Cardiac septum (tissue), 1 donor: ENCODE results near the gene EIF4G3. TPM values are rescaled to one million over a fixed set of nuclear protein-coding genes. Genes with fewer than 3 reads are reported as not detected.
"Not testable (repeated sequence)": the region's sequence is repeated elsewhere in the genome, so short reads cannot be mapped to it uniquely, and the experiment has no call there.

Experiments
- DNase-seq: peaks from one replicate; pipeline ENCODE4 v3.0.0-alpha.2; 2020; ENCODE audit warnings: low spot score
- intact Hi-C: fragments of 100-400 bp; cut with DNase I; formaldehyde crosslinking; loops from one replicate; pipeline ENCODE4 v1.14.0; 2022
- total RNA-seq: library from RNA; stranded (reverse); fragmentation: NEBNext Ultra II Directional; extraction: Animal tissue kit (Norgen Biotek cat#: 25700); gene quantifications from one replicate; pipeline ENCODE4 v1.2.1, GENCODE V29; 2021
- donor health status: DM: no; HTN: no; CAD: no.

Gene EIF4G3
- total RNA-seq, 1 donor from 2014 or later = 45.6 TPM

DNA sequence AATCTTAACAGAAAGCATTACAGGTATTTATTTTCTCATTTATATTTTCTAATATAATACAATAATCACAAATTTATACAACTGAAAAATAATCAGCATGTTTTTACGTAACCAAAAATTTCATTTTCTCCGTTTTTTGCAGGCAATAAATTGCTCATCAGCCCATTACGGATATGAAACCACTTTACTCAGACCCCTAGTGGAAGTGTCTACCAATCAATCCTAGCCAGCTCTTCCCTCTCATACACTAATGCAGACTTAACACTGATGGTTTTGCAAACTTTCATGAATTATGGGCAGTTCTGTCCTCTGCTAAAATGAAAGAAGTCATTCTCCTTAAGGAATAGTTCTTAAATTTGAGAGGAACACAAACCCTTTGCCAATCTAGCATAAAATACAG is 124.7 kb downstream of the EIF4G3 start:
- DNase-seq = no peak
- intact Hi-C loops = no loop called here

DNA sequence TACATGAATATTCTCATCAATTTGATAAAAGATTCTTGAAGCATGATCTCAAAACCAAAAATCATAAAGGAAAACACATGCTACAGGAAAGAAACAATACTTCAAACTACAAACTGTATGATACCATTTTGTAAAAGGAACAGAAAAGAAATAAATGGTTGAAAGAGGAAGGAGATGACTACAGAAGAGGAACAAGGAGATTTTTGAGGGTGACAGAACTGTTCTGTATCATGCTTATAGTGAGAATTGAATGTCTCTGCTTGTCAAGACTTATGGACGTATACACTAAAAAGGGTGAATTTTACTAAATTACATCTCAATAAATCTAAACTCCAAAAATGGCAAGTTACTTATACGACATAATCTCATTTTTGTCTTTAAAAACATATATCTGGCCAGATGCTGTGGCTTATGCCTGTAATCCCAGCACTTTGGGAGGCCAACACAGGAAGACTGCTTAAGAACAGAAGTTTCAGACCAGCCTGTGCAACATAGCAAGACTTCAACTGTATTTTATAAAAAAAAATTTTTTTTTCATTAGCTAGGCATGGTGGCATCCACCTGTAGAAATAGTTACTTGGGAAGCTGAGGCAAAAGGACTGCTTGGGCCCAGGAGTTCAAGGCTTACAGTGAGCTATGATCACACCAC is 125.4 kb downstream of the EIF4G3 start:
- intact Hi-C loops = no loop called here
- DNase-seq = no peak

DNA sequence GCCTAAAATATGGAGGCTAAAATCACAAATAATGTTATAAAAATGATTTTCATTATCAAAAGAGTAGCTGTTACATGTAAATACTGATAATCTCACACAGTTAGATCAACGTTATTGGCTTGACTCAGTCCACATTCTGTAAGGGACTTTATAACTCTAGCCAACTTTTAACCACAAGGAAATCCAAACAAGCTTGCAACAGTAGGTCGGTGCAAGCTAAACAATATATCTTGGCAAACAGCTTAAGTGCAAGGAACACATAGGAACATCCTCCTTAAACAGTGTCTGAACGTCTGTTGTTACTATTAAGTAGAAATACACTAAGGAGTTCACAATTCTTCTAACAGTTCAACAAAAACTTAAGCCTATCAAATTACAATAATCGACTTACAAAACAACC is 126.7 kb downstream of the EIF4G3 start:
- intact Hi-C loops = no loop called here
- no peak for DNase-seq

DNA sequence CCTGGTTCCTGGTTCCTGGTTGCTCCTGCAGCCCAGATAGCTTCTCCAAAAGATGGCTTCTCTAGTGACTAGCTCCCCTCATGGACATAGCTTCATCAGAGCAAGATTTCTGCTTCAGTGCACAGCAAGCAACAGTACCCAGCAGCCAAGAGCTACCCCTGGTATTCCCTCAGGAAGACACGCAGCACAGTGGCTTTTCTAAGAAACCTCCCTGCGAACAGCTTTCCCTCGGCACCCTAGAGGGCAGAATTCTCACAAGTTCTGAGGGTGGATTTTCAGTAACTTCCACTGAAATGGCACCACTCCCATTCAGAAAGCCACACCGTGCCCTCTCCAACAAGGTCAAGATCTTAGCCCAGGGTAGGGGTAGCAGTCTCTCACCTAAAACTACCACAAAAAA is 128.2 kb downstream of the EIF4G3 start:
- intact Hi-C loops = no loop called here
- no peak for DNase-seq

DNA sequence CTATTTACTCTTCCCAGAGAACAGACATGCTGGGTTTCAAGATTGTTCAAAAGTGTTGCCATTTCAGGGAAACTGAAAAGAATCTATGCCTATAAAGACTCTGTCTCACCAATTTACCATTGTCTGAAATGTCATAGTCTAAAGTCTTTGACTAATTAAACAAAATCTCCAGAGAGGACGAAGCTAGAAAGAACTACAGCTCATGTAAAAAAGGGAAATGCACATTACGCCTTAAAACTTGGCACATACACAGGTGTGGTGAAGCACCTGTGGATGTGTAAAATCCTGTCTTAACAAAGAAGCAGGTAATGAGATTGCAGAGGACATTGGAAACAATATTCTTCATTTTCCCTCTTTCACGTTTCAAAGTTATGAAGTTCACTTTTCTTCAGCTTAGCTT is 130.6 kb downstream of the EIF4G3 start:
- DNase-seq = no peak
- intact Hi-C loops = no loop called here

- no peak for DNase-seq
- intact Hi-C loops = no loop called here
These were observed 131.3 kb downstream of the EIF4G3 start for GRCh38 chr1:21045351-21045750.

DNA sequence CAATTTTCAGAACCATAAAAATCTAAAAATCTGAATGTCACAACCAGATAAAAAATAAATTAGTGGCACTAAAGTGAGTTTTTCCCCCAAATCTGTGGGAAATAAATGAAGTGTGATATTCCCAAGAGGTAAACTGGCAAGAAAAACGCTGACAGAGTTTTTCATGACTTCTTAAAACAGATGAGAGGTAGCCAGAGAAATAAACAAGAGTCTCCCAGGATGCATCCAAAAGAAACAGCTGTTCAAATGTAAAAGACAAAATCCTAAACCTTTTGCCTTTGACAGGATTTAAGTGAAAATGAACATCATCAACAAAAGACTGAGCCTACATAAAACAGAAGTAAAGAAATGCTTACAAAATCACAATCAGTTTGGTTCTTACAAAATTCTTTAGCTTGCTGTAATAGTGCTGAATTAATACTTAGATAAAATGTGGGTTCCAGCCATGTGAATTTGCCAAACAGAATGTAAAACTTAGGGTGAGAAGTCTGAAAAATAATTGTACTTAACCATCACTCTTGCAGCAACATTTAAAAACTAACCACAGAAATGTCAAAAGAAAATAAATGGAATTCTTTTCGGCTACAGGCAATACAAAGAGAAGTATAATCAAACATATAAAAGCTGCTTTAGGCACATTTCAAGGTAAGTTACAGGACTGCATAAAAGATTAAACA is 133.6 kb downstream of the EIF4G3 start:
- no peak for DNase-seq

DNA sequence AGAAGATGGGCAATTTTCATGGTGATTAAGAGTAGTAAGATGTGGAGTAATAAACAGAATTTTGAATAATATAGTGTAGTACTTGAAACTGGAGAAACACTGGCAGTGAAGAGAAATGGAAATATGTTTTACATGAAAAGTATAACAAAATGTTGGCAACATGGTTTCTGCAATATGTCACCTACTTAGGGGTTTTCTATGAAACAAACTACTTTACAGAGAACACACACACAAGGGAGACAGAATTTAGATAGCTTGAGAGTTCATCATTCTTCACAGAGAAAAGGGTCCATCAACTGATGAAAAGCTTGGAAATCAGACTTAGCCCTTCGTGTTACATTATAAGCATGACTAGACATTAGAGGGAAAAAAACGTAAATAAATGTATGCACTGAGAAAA is 135.2 kb downstream of the EIF4G3 start:
- DNase-seq = no peak

More for the DNA sequence above, 133.6 kb downstream of the EIF4G3 start:
- intact Hi-C loops = no loop called here

DNA sequence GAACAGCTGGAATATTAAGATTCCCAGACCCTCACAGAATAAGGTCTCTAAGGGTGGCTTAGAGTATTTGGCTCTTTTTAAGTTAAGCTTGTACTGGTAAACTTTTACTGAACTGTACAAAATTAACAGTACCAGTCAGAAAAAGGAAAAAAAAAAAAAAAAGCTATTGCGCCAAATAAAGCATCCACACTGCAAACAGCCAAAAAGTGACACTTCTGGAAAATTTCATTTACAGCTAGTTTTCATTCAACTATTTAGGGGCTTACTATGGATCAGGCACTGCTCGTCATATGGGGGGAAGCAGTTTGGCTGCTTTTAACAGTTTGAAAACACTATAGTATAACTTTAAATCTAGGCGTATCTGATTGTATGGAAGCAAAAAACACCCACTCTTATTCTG is 139.6 kb downstream of the EIF4G3 start:
- intact Hi-C loops = no loop called here
- no peak for DNase-seq

More for the DNA sequence above, 135.2 kb downstream of the EIF4G3 start:
- intact Hi-C loops = no loop called here

- intact Hi-C loops = no loop called here
- no peak for DNase-seq
These were observed 140.9 kb downstream of the EIF4G3 start for GRCh38 chr1:21035794-21036193.

- peak; percentile 80 for DNase-seq
- intact Hi-C loops = no loop called here
These were observed 141.7 kb downstream of the EIF4G3 start for GRCh38 chr1:21034725-21035628.

- intact Hi-C loops = no loop called here
These were observed 144.0 kb downstream of the EIF4G3 start for GRCh38 chr1:21032741-21033140.

DNA sequence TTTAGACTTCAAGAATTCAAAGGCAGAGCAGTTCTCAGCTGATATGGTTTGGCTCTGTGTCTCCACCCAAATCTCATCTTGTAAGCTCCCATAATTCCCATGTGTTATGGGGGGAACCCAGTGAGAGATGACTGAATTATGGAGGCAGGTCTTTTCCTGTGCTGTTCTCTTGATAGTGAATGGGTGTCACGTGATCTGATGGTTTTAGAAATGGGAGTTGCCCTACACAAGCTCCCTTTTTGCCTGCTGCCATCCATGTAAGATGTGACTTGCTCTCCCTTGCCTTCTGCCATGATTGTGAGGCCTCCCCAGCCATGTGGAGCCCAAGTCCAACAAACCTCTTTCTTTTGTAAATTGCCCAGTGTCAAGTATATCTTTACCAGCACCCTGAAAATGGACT is 146.5 kb downstream of the EIF4G3 start:
- DNase-seq = no peak
- intact Hi-C loops = no loop called here

More at GRCh38 chr1:21032741-21033140, 144.0 kb downstream of the EIF4G3 start:
- no peak for DNase-seq

DNA sequence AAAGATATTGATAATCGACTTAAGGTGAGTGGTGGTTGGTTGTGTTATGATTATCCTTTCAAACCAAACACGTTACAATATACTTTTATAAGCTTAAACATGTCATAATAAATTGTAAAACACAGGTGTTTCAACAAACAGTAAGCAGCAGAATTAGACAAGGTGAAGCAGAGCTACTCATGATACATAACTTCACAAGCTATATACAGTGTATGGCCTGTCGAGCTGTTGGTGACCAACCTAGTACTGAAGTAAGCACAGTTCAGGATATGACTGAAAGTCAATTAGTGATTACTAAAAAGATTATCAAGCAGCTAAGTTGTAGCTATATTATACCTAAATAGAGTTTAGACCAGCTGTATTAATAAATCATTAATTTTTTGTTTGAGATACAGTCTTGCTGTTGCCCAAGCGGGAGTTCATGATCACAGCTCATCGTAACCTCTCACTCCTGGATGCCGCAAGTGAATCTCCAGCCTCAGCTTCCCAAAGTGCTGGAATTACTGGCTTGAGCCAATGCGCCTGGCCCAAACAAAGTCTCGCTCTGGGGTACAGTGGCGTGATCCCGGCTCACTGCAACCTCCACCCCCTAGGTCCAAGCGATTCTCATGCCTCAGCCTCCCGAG is 148.1 kb downstream of the EIF4G3 start:
- intact Hi-C loops = no loop called here
- no peak for DNase-seq

DNA sequence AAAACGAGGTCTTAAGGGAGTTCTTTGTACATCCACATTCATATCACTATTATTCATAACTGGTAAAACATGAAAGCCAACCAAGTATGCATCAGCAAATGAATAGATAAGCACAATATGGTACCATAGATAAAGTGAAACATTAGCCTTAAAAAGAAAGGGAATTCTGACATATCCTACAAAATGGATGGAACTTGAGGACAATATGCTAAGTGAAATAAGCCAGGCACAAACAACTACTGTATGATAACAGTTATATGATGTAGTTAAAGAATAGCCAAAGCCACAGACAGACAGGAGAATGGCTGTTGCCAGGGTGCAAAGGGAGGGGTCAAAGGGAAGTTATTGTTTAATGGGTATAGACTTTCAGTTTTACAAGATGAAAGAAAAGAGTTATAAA is 148.9 kb downstream of the EIF4G3 start:
- no peak for DNase-seq
- intact Hi-C loops = no loop called here

DNA sequence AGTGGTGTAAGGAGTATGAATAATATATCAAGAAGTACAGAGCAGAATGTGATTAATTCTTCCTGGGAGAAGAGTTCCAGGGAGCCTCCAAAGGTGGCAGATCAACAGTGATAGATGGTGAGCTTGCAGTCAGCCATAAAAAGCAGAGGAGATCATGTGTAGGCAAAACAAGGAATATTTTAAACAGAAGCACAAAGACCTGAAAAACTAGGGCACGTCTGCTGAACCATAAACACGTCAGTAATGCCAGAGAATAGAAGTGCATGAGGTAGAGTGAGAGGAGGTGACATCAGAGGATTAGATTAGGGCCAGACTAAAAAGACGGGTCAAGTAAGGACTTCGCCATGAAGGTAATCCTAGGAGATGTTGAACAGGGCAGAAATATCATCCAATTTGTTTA is 151.8 kb downstream of the EIF4G3 start:
- intact Hi-C loops = no loop called here

DNA sequence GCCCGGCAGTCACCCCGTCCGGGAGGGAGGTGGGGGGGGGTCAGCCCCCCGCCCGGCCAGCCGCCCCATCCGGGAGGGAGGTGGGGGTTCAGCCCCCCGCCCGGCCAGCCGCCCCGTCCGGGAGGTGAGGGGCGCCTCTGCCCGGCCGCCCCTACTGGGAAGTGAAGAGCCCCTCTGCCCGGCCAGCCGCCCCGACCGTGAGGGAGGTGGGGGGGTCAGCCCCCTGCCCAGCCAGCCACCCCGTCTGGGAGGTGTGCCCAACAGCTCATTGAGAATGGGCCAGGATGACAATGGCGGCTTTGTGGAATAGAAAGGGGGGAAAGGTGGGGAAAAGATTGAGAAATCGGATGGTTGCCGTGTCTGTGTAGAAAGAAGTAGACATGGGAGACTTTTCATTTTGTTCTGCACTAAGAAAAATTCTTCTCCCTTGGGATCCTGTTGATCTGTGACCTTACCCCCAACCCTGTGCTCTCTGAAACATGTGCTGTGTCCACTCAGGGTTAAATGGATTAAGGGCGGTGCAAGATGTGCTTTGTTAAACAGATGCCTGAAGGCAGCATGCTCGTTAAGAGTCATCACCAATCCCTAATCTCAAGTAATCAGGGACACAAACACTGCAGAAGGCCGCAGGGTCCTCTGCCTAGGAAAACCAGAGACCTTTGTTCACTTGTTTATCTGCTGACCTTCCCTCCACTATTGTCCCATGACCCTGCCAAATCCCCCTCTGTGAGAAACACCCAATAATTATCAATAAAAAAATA is 152.4 kb downstream of the EIF4G3 start:
- DNase-seq, intact Hi-C loops: not testable (repeated sequence)

More for the DNA sequence above, 151.8 kb downstream of the EIF4G3 start:
- no peak for DNase-seq

- intact Hi-C loops = no loop called here
- DNase-seq = no peak
These were observed 154.2 kb downstream of the EIF4G3 start for GRCh38 chr1:21022279-21023040.

DNA sequence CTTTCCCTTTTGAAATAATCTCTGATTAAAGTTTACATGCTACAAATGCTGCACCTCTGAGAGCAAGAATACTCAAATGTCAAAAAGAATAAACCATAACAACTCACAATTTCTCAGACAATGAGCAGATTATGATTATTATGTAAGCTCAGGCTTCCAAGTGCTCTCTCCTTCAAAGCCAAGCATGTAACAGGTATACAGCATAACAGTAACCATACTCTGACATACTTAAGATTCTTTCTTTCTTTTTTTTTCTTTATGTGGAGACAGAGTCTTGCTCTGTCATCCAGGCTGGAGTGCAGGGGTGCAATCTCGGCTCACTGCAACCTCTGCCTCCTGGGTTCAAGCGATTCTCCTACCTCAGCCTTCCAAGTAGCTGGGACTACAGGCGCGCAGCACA is 155.4 kb downstream of the EIF4G3 start:
- intact Hi-C loops = no loop called here
- no peak for DNase-seq
